ENCODE measurements around the gene GPX3.

Gene GPX3

DNA sequence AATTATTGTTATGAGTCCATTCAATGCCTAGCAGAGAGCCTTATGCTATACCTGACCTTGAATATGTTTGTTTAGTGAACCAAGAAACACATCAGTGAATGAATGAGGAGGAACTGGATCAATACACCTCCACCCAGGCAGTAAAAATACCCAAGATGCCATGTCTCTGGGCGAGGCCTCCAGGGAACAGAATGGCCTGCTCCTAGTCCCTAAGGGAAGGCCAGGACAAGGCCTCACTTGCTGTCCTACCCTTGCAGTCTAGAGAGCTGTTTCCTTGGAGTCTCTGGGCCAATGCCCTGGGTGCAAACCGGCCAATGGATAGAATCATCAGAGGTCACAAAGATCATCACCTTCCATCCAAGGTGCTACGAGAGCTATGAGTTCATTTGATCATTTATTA is 34.3 kb downstream of the GPX3 start:
- Histone ChIP-seq H3K36me3 (ENCODE audit: control insufficient read depth, insufficient read depth, low read length) (peaks cover 21% of the 10 kb centered on the region), H3K9me3 (ENCODE audit: control insufficient read depth, low read length) (no peaks in the 10 kb centered on the region), H3K9ac (ENCODE audit: low read length) (no peak overlapping the region)

DNA sequence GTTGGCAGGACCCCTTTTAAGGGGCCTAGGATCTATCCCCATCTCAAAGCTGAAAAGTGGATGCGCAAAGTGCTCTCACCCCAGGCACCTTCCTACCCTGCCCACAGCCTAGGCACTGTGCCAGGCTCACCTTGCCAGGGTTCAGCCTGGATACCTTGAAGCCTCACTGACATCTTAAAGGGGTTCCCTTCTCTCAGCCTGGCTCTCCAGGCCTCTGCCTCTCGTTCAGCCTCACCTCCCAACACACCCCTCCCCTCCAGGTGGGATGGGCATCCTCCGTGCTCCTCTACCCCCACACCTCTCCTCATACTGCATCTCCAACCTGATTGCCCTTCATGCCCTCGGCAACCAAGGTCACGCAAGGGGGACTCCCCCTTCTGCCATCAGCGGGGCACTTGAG is 34.9 kb downstream of the GPX3 start:
- Histone ChIP-seq H3K4me1 (ENCODE audit: control insufficient read depth, insufficient read depth, low read length) (peaks cover 8% of the 10 kb centered on the region), H3K9ac (ENCODE audit: low read length) (no peak overlapping the region), H3K4me3 (ENCODE audit: low read length) (no peak overlapping the region), H3K9me3 (ENCODE audit: control insufficient read depth, low read length) (no peaks in the 10 kb centered on the region), H3K36me3 (ENCODE audit: control insufficient read depth, insufficient read depth, low read length) (peaks cover 21% of the 10 kb centered on the region), H3K27me3 (ENCODE audit: control insufficient read depth, insufficient read depth, low read length) (no peaks in the 10 kb centered on the region)

More for the DNA sequence above, 34.3 kb downstream of the GPX3 start:
- H3K4me1 ChIP-seq (ENCODE audit: control insufficient read depth, insufficient read depth, low read length): peaks cover 8% of the 10 kb centered on the region
- H3K27me3 ChIP-seq (ENCODE audit: control insufficient read depth, insufficient read depth, low read length): no peaks in the 10 kb centered on the region
- H3K4me3 ChIP-seq (ENCODE audit: low read length): no peak overlapping the region

DNA sequence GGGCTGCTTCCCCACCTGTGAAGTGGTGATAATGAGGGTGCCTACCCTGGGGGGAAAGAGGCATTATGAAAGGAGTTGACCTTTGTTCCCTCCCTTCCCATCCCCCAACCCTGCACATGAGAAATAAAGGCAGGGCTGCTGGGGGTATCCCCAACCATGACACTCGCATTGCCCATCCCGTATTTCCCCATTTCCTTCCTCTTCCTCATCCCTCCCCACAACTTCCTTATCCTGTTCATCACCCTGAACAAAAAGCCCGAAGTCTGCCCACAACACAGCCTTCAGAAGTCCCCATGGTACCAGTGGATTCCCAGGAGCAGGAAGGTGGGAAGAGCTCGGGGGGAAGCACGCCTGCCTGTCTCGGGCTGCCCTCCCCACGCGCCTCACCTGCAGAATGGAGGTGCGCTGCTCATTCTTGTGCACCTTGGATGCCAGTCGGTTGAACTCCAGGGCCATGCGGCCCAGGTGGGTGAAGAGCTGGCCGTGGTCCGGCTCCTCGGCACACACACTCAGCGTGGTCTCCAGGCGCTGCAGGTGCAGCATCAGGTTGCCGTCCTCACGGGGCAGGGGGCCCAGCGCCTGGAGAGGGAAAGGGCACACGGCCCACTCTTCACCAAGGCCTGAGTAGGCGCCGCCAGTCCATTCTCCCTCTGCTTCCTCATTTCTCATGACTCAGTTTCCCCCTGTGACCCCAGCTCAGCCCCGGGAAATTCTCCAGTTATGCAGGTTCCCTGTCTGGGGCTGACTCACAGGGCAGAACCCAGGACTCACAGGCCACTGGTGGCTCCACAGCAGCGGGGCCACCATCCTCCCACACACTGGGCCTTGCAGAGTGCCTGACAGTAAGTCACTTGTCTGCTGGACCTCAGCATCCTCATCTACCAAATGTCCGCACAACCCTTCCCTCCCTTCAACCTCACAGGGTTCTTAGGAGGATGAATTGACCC is 36.3 kb downstream of the GPX3 start:
- Histone ChIP-seq H3K27me3 (ENCODE audit: control insufficient read depth, insufficient read depth, low read length) (no peaks in the 10 kb centered on the region), H3K36me3 (ENCODE audit: control insufficient read depth, insufficient read depth, low read length) (peaks cover 20% of the 10 kb centered on the region), H3K4me3 (ENCODE audit: low read length) (no peak overlapping the region), H3K4me1 (ENCODE audit: control insufficient read depth, insufficient read depth, low read length) (peaks cover 8% of the 10 kb centered on the region), H3K9ac (ENCODE audit: low read length) (no peak overlapping the region), H3K9me3 (ENCODE audit: control insufficient read depth, low read length) (no peaks in the 10 kb centered on the region)

- H3K4me3 ChIP-seq (ENCODE audit: low read length): no peak overlapping the region
- peaks cover 16% of the 10 kb centered on the region for H3K4me1 ChIP-seq (ENCODE audit: control insufficient read depth, insufficient read depth, low read length)
- no peaks in the 10 kb centered on the region for H3K9me3 ChIP-seq (ENCODE audit: control insufficient read depth, low read length)
- peaks cover 35% of the 10 kb centered on the region for H3K36me3 ChIP-seq (ENCODE audit: control insufficient read depth, insufficient read depth, low read length)
- H3K9ac ChIP-seq (ENCODE audit: low read length): no peak overlapping the region
- H3K27me3 ChIP-seq (ENCODE audit: control insufficient read depth, insufficient read depth, low read length): no peaks in the 10 kb centered on the region
Measured at GRCh38 chr5:151058301-151058700, 37.9 kb downstream of the GPX3 start.

DNA sequence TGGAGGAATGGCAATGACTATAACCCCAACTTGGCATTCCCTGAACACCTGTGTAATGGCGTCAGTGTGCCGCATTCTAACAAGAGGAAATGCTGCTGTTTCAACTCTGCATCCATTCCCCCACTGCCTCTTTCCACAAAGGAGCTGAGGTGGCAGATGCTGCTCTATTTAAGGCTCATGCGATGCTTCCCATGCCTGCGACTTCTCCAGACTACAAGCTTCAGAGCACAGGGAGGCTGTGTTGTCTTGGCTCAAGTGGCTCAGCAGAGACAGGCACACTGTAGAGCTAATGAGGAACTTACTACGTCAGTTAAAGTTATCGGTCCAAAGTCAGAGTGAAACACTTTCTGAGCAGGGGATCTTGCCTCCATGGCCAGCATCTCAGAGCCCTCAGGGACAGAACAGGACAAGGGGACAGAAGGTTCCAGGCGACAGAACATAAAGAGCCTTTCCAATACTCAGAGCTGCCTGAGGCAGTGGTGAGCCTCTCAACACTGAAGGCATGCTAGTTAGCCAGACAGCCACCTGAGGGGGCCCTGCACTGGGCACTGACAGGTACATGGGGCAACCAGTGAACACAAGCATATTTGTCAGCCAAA is 38.6 kb downstream of the GPX3 start:
- no peak overlapping the region for H3K9ac ChIP-seq (ENCODE audit: low read length)
- H3K9me3 ChIP-seq (ENCODE audit: control insufficient read depth, low read length): no peaks in the 10 kb centered on the region
- no peaks in the 10 kb centered on the region for H3K27me3 ChIP-seq (ENCODE audit: control insufficient read depth, insufficient read depth, low read length)
- no peak overlapping the region for H3K4me3 ChIP-seq (ENCODE audit: low read length)
- H3K36me3 ChIP-seq (ENCODE audit: control insufficient read depth, insufficient read depth, low read length): peaks cover 36% of the 10 kb centered on the region
- H3K4me1 ChIP-seq (ENCODE audit: control insufficient read depth, insufficient read depth, low read length): peaks cover 23% of the 10 kb centered on the region

- no peak overlapping the region for H3K4me3 ChIP-seq (ENCODE audit: low read length)
- H3K4me1 ChIP-seq (ENCODE audit: control insufficient read depth, insufficient read depth, low read length): peaks cover 26% of the 10 kb centered on the region
- H3K9me3 ChIP-seq (ENCODE audit: control insufficient read depth, low read length): no peaks in the 10 kb centered on the region
- H3K9ac ChIP-seq (ENCODE audit: low read length): no peak overlapping the region
- no peaks in the 10 kb centered on the region for H3K27me3 ChIP-seq (ENCODE audit: control insufficient read depth, insufficient read depth, low read length)
- peaks cover 36% of the 10 kb centered on the region for H3K36me3 ChIP-seq (ENCODE audit: control insufficient read depth, insufficient read depth, low read length)
Measured at GRCh38 chr5:151060742-151061141, 40.4 kb downstream of the GPX3 start.

DNA sequence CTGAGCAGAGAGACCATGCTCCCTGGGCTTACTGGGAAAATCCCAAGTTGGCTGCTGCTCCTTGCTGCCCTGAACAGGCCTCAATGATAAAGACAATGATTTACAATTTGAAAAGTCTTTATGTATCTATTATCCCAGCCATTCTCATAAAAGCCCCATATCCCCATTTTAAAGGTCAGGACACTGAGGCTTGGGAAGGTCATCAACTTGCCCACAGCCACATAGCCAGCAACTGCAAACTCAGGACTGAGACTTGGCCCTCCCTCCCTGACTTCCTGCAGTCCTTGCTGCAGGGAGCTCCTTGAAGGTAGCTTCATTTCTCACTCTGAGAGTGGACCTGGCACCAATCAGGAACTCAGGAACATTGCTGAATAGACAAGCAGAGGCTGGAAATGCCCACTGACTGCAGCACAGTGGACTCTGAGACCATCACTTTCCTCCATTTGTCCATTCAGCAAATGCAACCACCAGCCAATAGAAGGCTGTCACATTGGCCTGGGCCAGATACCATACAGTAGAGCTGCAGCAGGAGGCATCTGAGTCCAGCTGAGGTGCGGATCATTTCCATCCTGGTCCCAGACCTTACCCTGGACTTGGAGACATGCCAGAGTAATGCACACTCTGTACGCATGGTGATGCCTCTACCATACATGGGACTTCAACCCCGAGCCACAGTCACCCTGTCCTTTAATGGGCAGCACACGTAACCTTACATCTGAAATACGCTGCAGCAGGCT is 42.2 kb downstream of the GPX3 start:
- Histone ChIP-seq H3K9me3 (ENCODE audit: control insufficient read depth, low read length) (no peaks in the 10 kb centered on the region), H3K36me3 (ENCODE audit: control insufficient read depth, insufficient read depth, low read length) (peaks cover 32% of the 10 kb centered on the region), H3K27me3 (ENCODE audit: control insufficient read depth, insufficient read depth, low read length) (no peaks in the 10 kb centered on the region), H3K4me1 (ENCODE audit: control insufficient read depth, insufficient read depth, low read length) (peaks cover 24% of the 10 kb centered on the region), H3K9ac (ENCODE audit: low read length) (no peak overlapping the region), H3K4me3 (ENCODE audit: low read length) (no peak overlapping the region)

- peaks cover 32% of the 10 kb centered on the region for H3K36me3 ChIP-seq (ENCODE audit: control insufficient read depth, insufficient read depth, low read length)
- no peak overlapping the region for H3K4me3 ChIP-seq (ENCODE audit: low read length)
- H3K9ac ChIP-seq (ENCODE audit: low read length): peak overlapping the region; percentile 3
- peaks cover 30% of the 10 kb centered on the region for H3K4me1 ChIP-seq (ENCODE audit: control insufficient read depth, insufficient read depth, low read length)
- no peaks in the 10 kb centered on the region for H3K27me3 ChIP-seq (ENCODE audit: control insufficient read depth, insufficient read depth, low read length)
- no peaks in the 10 kb centered on the region for H3K9me3 ChIP-seq (ENCODE audit: control insufficient read depth, low read length)
Measured at GRCh38 chr5:151063142-151063989, 43.0 kb downstream of the GPX3 start.

DNA sequence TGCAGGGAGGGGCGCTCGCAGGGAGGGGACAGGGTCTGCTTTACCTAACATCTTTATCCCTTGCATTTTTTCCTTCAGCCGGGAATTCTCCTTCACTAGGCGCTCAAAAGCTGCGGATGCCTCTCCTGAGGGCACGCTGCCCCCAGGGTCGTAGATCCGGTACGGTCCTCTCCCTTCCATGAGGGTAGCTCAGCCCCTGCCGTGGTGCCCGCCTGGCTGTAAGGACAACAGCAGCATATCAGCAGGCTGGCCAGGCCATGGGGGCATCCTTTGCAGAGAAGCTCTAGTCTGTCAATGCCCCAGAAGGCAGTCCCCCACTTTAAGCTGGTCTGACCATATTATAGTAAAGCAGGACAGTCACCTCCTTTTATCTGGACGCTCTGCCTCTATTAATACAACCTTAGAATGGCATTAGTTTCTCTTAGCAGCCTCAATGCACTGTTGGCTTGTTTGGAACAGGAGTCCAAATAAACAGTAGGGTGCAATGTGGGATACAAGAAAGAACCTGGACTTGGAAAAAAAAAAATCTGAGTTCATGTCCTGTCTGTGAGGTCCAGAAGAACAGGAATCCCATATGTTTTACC is 44.6 kb downstream of the GPX3 start:
- H3K9ac ChIP-seq (ENCODE audit: low read length): no peak overlapping the region
- H3K27me3 ChIP-seq (ENCODE audit: control insufficient read depth, insufficient read depth, low read length): no peaks in the 10 kb centered on the region
- H3K4me3 ChIP-seq (ENCODE audit: low read length): no peak overlapping the region
- H3K36me3 ChIP-seq (ENCODE audit: control insufficient read depth, insufficient read depth, low read length): peaks cover 23% of the 10 kb centered on the region
- no peaks in the 10 kb centered on the region for H3K9me3 ChIP-seq (ENCODE audit: control insufficient read depth, low read length)
- peaks cover 39% of the 10 kb centered on the region for H3K4me1 ChIP-seq (ENCODE audit: control insufficient read depth, insufficient read depth, low read length)

DNA sequence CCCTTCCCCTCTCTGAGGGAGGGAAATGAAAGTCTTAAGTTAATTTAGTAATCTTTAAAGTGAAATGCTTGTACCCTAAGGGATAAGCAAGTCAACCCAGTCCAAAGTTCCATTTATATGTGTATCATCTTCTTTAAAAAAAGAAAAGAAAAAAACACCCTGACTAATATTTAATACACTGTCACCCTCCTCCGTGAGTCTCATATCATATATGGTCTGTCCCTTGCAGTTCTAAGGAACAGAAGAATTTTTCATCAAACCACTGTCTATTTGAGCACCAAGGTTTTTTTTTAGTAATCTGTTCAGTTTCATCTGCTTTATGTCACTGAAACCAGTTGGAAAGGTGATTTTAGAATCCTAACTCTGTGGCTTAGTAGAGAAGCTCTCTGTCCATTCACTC is 45.2 kb downstream of the GPX3 start:
- Histone ChIP-seq H3K4me1 (ENCODE audit: control insufficient read depth, insufficient read depth, low read length) (peaks cover 39% of the 10 kb centered on the region), H3K9me3 (ENCODE audit: control insufficient read depth, low read length) (no peaks in the 10 kb centered on the region), H3K9ac (ENCODE audit: low read length) (no peak overlapping the region), H3K4me3 (ENCODE audit: low read length) (no peak overlapping the region), H3K36me3 (ENCODE audit: control insufficient read depth, insufficient read depth, low read length) (peaks cover 21% of the 10 kb centered on the region), H3K27me3 (ENCODE audit: control insufficient read depth, insufficient read depth, low read length) (no peaks in the 10 kb centered on the region)

DNA sequence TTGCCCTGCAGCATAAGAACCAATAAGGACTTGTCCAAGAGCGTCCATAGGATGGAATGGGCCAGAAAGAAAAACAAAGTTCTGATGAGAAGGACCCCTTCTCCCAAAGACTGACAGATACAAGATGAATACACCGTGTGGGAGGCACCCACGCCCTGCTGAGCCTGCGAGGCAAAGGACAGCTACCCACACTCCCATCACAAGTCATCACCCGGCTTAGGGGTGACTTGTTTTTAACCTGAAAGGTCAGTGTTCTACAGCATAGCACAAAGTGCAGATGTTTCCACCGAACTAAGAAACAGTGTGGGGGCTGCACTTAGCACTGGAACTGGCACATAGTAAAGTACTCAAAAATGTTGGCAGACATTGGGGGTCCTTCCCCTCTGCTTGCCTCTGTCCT is 46.5 kb downstream of the GPX3 start:
- H3K9ac ChIP-seq (ENCODE audit: low read length): no peak overlapping the region
- no peaks in the 10 kb centered on the region for H3K27me3 ChIP-seq (ENCODE audit: control insufficient read depth, insufficient read depth, low read length)
- H3K4me3 ChIP-seq (ENCODE audit: low read length): no peak overlapping the region
- H3K9me3 ChIP-seq (ENCODE audit: control insufficient read depth, low read length): no peaks in the 10 kb centered on the region
- H3K36me3 ChIP-seq (ENCODE audit: control insufficient read depth, insufficient read depth, low read length): peaks cover 18% of the 10 kb centered on the region
- H3K4me1 ChIP-seq (ENCODE audit: control insufficient read depth, insufficient read depth, low read length): peaks cover 45% of the 10 kb centered on the region
